Fibroblast of mammary gland (primary cell): ENCODE data around the gene SMARCD2.

Experiments used
- DNase-seq: peaks from one replicate; pipeline ENCODE4 v3.0.0-alpha.2; 2010; ENCODE audit warnings: low read depth
- H3K4me3 ChIP-seq: 2 replicates; pipeline ENCODE4 v1.5.1; 2011; ENCODE audit warnings: low read depth, mild to moderate bottlenecking, low read length, moderate library complexity; ENCODE audit not compliant: control insufficient read depth
- CTCF ChIP-seq: conservative IDR thresholded peaks from 2 replicates; pipeline ENCODE4 v1.5.1; 2011; ENCODE audit warnings: low read depth, low read length, inconsistent platforms; ENCODE audit not compliant: control insufficient read depth, insufficient read depth

Gene SMARCD2

GRCh38 chr17:63850401-63850800, 7.9 kb upstream of the SMARCD2 start:
- no peak for DNase-seq
- TF ChIP-seq CTCF, result no peak
- H3K4me3 ChIP-seq, result no peak overlapping the region

GRCh38 chr17:63848834-63849689, 6.6 kb upstream of the SMARCD2 start:
- TF ChIP-seq CTCF, result peak; percentile 42
- H3K4me3 ChIP-seq, result peak overlapping the region; percentile 34
- peak; percentile 92 for DNase-seq

GRCh38 chr17:63847525-63848249, 5.2 kb upstream of the SMARCD2 start:
- DNase-seq, result no peak
- no peak for TF ChIP-seq CTCF

GRCh38 chr17:63845509-63845908, 3.0 kb upstream of the SMARCD2 start:
- DNase-seq, result no peak
- no peak for TF ChIP-seq CTCF

More at GRCh38 chr17:63847525-63848249, 5.2 kb upstream of the SMARCD2 start:
- H3K4me3 ChIP-seq, result no peak overlapping the region

GRCh38 chr17:63843910-63844677, 1.6 kb upstream of the SMARCD2 start:
- no peak for DNase-seq
- no peak for TF ChIP-seq CTCF
- no peak overlapping the region for H3K4me3 ChIP-seq

More at GRCh38 chr17:63845509-63845908, 3.0 kb upstream of the SMARCD2 start:
- H3K4me3 ChIP-seq, result no peak overlapping the region

- DNase-seq, result peak; percentile 86
- peak overlapping the region; percentile 52 for H3K4me3 ChIP-seq
Observed at GRCh38 chr17:63843387-63843888, 953 bp upstream of the SMARCD2 start.
